Smooth muscle cell of the brain vasculature (primary cell): ENCODE measurements around the gene ABCB11.
A peak's percentile ranks its signal among the peaks of the same experiment; 100 is the strongest.
"Not testable (repeated sequence)": the region's sequence is repeated elsewhere in the genome, so short reads cannot be mapped to it uniquely, and the experiment has no call there.

Experiments used
- DNase-seq: peaks from one replicate; pipeline ENCODE4 v3.0.0-alpha.2; 2012; ENCODE audit warnings: low read depth, low spot score

Gene ABCB11

GRCh38 chr2:168932174-168932573 is 99.0 kb downstream of the ABCB11 start:
- DNase-seq, result not testable (repeated sequence)

GRCh38 chr2:168930242-168930641 is 100.9 kb downstream of the ABCB11 start:
- DNase-seq, result no peak

GRCh38 chr2:168929031-168929430 is 102.1 kb downstream of the ABCB11 start:
- no peak for DNase-seq

GRCh38 chr2:168928113-168928831 is 102.9 kb downstream of the ABCB11 start:
- DNase-seq, result no peak

GRCh38 chr2:168926621-168927386 is 104.3 kb downstream of the ABCB11 start:
- DNase-seq, result no peak

- peak; percentile 24 for DNase-seq
Measured at GRCh38 chr2:168920504-168921157, 110.5 kb downstream of the ABCB11 start.

GRCh38 chr2:168916331-168916675 is 114.8 kb downstream of the ABCB11 start:
- no peak for DNase-seq

GRCh38 chr2:168915441-168916330 is 115.4 kb downstream of the ABCB11 start:
- no peak for DNase-seq

GRCh38 chr2:168913495-168913894 is 117.6 kb downstream of the ABCB11 start:
- DNase-seq, result no peak

- DNase-seq, result no peak
Measured at GRCh38 chr2:168912901-168913369, 118.2 kb downstream of the ABCB11 start.

GRCh38 chr2:168912466-168912865 is 118.7 kb downstream of the ABCB11 start:
- no peak for DNase-seq

GRCh38 chr2:168910330-168910729 is 120.8 kb downstream of the ABCB11 start:
- no peak for DNase-seq

GRCh38 chr2:168907940-168908662 is 123.0 kb downstream of the ABCB11 start:
- DNase-seq, result no peak

- DNase-seq, result no peak
Measured at GRCh38 chr2:168904358-168904757, 126.8 kb downstream of the ABCB11 start.

GRCh38 chr2:168903888-168904287 is 127.2 kb downstream of the ABCB11 start:
- DNase-seq, result no peak

- DNase-seq, result no peak
Measured at GRCh38 chr2:168901003-168901402, 130.1 kb downstream of the ABCB11 start, which contains the start of gene G6PC2. G6PC2 (plus strand) TSS chr2:168901291; CDS start chr2:168901332, 41 bp downstream.

GRCh38 chr2:168897449-168897848 is 133.7 kb downstream of the ABCB11 start:
- DNase-seq, result no peak

GRCh38 chr2:168896783-168897182 is 134.3 kb downstream of the ABCB11 start:
- DNase-seq, result no peak

GRCh38 chr2:168895771-168896170 is 135.4 kb downstream of the ABCB11 start:
- no peak for DNase-seq

GRCh38 chr2:168894720-168895119 is 136.4 kb downstream of the ABCB11 start:
- no peak for DNase-seq

- no peak for DNase-seq
Measured at GRCh38 chr2:168894101-168894500, 137.0 kb downstream of the ABCB11 start.
